ENCODE data around the gene RHOD.

The RHOD gene

GRCh38 chr11:67033661-67034166 is 22.9 kb upstream of the RHOD start:
- Histone ChIP-seq H3K4me3 (ENCODE audit: low read length) (no peak overlapping the region), H3K9ac (ENCODE audit: low read depth, low read length) (no peak overlapping the region), H3K27ac (ENCODE audit: low read length) (no peak overlapping the region), H3K27me3 (ENCODE audit: insufficient read depth, low read length) (no peaks in the 10 kb centered on the region), H3K36me3 (ENCODE audit: insufficient read depth, low read depth, low read length) (no peaks in the 10 kb centered on the region), H3K4me1 (ENCODE audit: insufficient read depth, low read length) (peaks cover 6% of the 10 kb centered on the region; the same call in 1 of the 2 replicates), H3K9me3 (ENCODE audit: insufficient read depth, low read depth, low read length) (no peaks in the 10 kb centered on the region)

GRCh38 chr11:67034350-67034749 is 22.3 kb upstream of the RHOD start:
- Histone ChIP-seq H3K4me1 (ENCODE audit: insufficient read depth, low read length) (peaks cover 6% of the 10 kb centered on the region; the same call in 1 of the 2 replicates), H3K9me3 (ENCODE audit: insufficient read depth, low read depth, low read length) (no peaks in the 10 kb centered on the region), H3K36me3 (ENCODE audit: insufficient read depth, low read depth, low read length) (no peaks in the 10 kb centered on the region), H3K27ac (ENCODE audit: low read length) (no peak overlapping the region), H3K4me3 (ENCODE audit: low read length) (no peak overlapping the region), H3K9ac (ENCODE audit: low read depth, low read length) (no peak overlapping the region), H3K27me3 (ENCODE audit: insufficient read depth, low read length) (no peaks in the 10 kb centered on the region)

GRCh38 chr11:67040147-67040546 is 16.5 kb upstream of the RHOD start:
- no peaks in the 10 kb centered on the region for H3K36me3 ChIP-seq (ENCODE audit: insufficient read depth, low read depth, low read length)
- H3K4me3 ChIP-seq (ENCODE audit: low read length), result no peak overlapping the region
- H3K27me3 ChIP-seq (ENCODE audit: insufficient read depth, low read length), result no peaks in the 10 kb centered on the region
- no peak overlapping the region for H3K9ac ChIP-seq (ENCODE audit: low read depth, low read length)
- H3K27ac ChIP-seq (ENCODE audit: low read length), result no peak overlapping the region
- no peaks in the 10 kb centered on the region for H3K9me3 ChIP-seq (ENCODE audit: insufficient read depth, low read depth, low read length)
- H3K4me1 ChIP-seq (ENCODE audit: insufficient read depth, low read length), result no peaks in the 10 kb centered on the region

GRCh38 chr11:67041602-67042001 is 15.0 kb upstream of the RHOD start:
- no peak overlapping the region for H3K4me3 ChIP-seq (ENCODE audit: low read length)
- H3K9me3 ChIP-seq (ENCODE audit: insufficient read depth, low read depth, low read length), result no peaks in the 10 kb centered on the region
- no peak overlapping the region for H3K27ac ChIP-seq (ENCODE audit: low read length)
- no peaks in the 10 kb centered on the region for H3K36me3 ChIP-seq (ENCODE audit: insufficient read depth, low read depth, low read length)
- H3K27me3 ChIP-seq (ENCODE audit: insufficient read depth, low read length), result no peaks in the 10 kb centered on the region
- H3K9ac ChIP-seq (ENCODE audit: low read depth, low read length), result no peak overlapping the region
- no peaks in the 10 kb centered on the region for H3K4me1 ChIP-seq (ENCODE audit: insufficient read depth, low read length)

GRCh38 chr11:67043572-67044349 is 12.9 kb upstream of the RHOD start:
- no peaks in the 10 kb centered on the region for H3K9me3 ChIP-seq (ENCODE audit: insufficient read depth, low read depth, low read length)
- H3K9ac ChIP-seq (ENCODE audit: low read depth, low read length), result no peak overlapping the region

GRCh38 chr11:67044496-67044895 is 12.2 kb upstream of the RHOD start:
- no peak overlapping the region for H3K9ac ChIP-seq (ENCODE audit: low read depth, low read length)
- no peaks in the 10 kb centered on the region for H3K4me1 ChIP-seq (ENCODE audit: insufficient read depth, low read length)
- H3K9me3 ChIP-seq (ENCODE audit: insufficient read depth, low read depth, low read length), result no peaks in the 10 kb centered on the region
- H3K27me3 ChIP-seq (ENCODE audit: insufficient read depth, low read length), result no peaks in the 10 kb centered on the region
- H3K36me3 ChIP-seq (ENCODE audit: insufficient read depth, low read depth, low read length), result no peaks in the 10 kb centered on the region
- no peak overlapping the region for H3K4me3 ChIP-seq (ENCODE audit: low read length)
- H3K27ac ChIP-seq (ENCODE audit: low read length), result no peak overlapping the region

More at GRCh38 chr11:67043572-67044349, 12.9 kb upstream of the RHOD start:
- H3K4me1 ChIP-seq (ENCODE audit: insufficient read depth, low read length), result no peaks in the 10 kb centered on the region
- H3K4me3 ChIP-seq (ENCODE audit: low read length), result no peak overlapping the region
- no peaks in the 10 kb centered on the region for H3K36me3 ChIP-seq (ENCODE audit: insufficient read depth, low read depth, low read length)
- H3K27me3 ChIP-seq (ENCODE audit: insufficient read depth, low read length), result no peaks in the 10 kb centered on the region
- no peak overlapping the region for H3K27ac ChIP-seq (ENCODE audit: low read length)

GRCh38 chr11:67045314-67045713 is 11.3 kb upstream of the RHOD start:
- Histone ChIP-seq H3K36me3 (ENCODE audit: insufficient read depth, low read depth, low read length) (no peaks in the 10 kb centered on the region), H3K9me3 (ENCODE audit: insufficient read depth, low read depth, low read length) (no peaks in the 10 kb centered on the region), H3K27me3 (ENCODE audit: insufficient read depth, low read length) (no peaks in the 10 kb centered on the region), H3K4me3 (ENCODE audit: low read length) (no peak overlapping the region), H3K4me1 (ENCODE audit: insufficient read depth, low read length) (no peaks in the 10 kb centered on the region), H3K27ac (ENCODE audit: low read length) (no peak overlapping the region), H3K9ac (ENCODE audit: low read depth, low read length) (no peak overlapping the region)

- Histone ChIP-seq H3K27ac (ENCODE audit: low read length) (no peak overlapping the region), H3K4me1 (ENCODE audit: insufficient read depth, low read length) (no peaks in the 10 kb centered on the region), H3K36me3 (ENCODE audit: insufficient read depth, low read depth, low read length) (no peaks in the 10 kb centered on the region), H3K27me3 (ENCODE audit: insufficient read depth, low read length) (no peaks in the 10 kb centered on the region), H3K9ac (ENCODE audit: low read depth, low read length) (no peak overlapping the region), H3K9me3 (ENCODE audit: insufficient read depth, low read depth, low read length) (no peaks in the 10 kb centered on the region), H3K4me3 (ENCODE audit: low read length) (no peak overlapping the region)
Measured at GRCh38 chr11:67048515-67049130, 8.0 kb upstream of the RHOD start.

GRCh38 chr11:67050139-67050538 is 6.5 kb upstream of the RHOD start:
- no peak overlapping the region for H3K4me3 ChIP-seq (ENCODE audit: low read length)
- H3K9ac ChIP-seq (ENCODE audit: low read depth, low read length), result no peak overlapping the region
- peaks cover 2% of the 10 kb centered on the region; the same call in 1 of the 2 replicates for H3K27me3 ChIP-seq (ENCODE audit: insufficient read depth, low read length)
- no peaks in the 10 kb centered on the region for H3K9me3 ChIP-seq (ENCODE audit: insufficient read depth, low read depth, low read length)
- H3K4me1 ChIP-seq (ENCODE audit: insufficient read depth, low read length), result no peaks in the 10 kb centered on the region
- no peaks in the 10 kb centered on the region for H3K36me3 ChIP-seq (ENCODE audit: insufficient read depth, low read depth, low read length)
- H3K27ac ChIP-seq (ENCODE audit: low read length), result no peak overlapping the region

- Histone ChIP-seq H3K9ac (ENCODE audit: low read depth, low read length) (no peak overlapping the region), H3K4me3 (ENCODE audit: low read length) (no peak overlapping the region), H3K4me1 (ENCODE audit: insufficient read depth, low read length) (peaks cover 4% of the 10 kb centered on the region; the same call in 1 of the 2 replicates), H3K27ac (ENCODE audit: low read length) (no peak overlapping the region), H3K27me3 (ENCODE audit: insufficient read depth, low read length) (peaks cover 14% of the 10 kb centered on the region; the same call in 1 of the 2 replicates), H3K36me3 (ENCODE audit: insufficient read depth, low read depth, low read length) (no peaks in the 10 kb centered on the region), H3K9me3 (ENCODE audit: insufficient read depth, low read depth, low read length) (no peaks in the 10 kb centered on the region)
Measured at GRCh38 chr11:67051180-67051893, 5.3 kb upstream of the RHOD start.

GRCh38 chr11:67051945-67052488 is 4.6 kb upstream of the RHOD start:
- Histone ChIP-seq H3K27me3 (ENCODE audit: insufficient read depth, low read length) (peaks cover 19% of the 10 kb centered on the region), H3K4me3 (ENCODE audit: low read length) (no peak overlapping the region), H3K9me3 (ENCODE audit: insufficient read depth, low read depth, low read length) (no peaks in the 10 kb centered on the region), H3K4me1 (ENCODE audit: insufficient read depth, low read length) (peaks cover 4% of the 10 kb centered on the region; the same call in 1 of the 2 replicates), H3K27ac (ENCODE audit: low read length) (no peak overlapping the region), H3K9ac (ENCODE audit: low read depth, low read length) (no peak overlapping the region), H3K36me3 (ENCODE audit: insufficient read depth, low read depth, low read length) (no peaks in the 10 kb centered on the region)

All from iPS-20b (cell line).